PC-9 (cell line): ENCODE data around the gene C2CD4C.

Experiments
- EZH2 ChIP-seq: fragments of 200-600 bp; sonication (generic); IDR thresholded peaks from 2 replicates; pipeline ENCODE4 v1.8.0; 2017; ENCODE audit warnings: antibody characterized with exemption, low read depth
- TF ChIP-seq, protein P1 (sequence below): fragments of 200-600 bp; sonication (generic); conservative IDR thresholded peaks from 2 replicates; pipeline ENCODE4 v1.6.1; 2017; ENCODE audit warnings: mixed run types, antibody characterized with exemption, mild to moderate bottlenecking, moderate library complexity

DNA sequence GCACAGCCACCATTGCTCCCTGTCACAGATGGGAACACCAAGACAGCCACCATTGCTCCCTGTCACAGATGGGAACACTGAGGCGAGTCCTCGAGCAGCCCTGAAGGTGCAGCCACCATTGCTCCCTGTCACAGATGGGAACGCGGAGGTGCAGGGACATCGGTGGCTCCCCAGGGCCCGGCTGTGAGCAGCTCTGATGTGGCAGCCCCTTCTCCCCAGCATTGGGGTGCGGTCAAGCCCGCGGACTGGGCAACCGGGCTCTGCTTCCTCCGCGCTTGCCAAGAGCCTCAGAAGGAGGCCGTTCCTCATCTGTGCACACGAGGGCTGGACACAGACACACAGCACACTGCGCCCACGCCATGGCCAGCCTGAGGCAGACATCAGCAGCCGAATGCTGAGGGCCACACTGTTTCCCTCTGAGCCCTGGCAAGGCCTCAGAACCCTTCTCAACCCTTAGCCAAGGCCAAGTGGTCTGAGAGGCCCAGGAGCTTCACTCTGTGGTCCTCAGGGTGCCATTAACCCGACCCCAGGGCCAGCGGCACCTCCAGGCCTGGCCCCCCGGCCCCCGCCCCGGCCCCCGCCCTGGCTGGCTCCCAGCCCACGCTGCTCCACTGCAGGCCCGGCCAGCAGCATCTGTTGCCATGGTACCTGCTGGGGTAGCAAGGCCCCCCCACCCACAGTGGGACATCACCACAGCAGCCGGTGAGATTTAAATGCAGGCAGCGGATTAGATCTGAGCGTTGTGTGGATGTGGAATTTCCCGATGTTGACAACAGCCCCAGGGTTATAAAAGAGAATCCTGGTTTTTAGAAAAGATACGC is 18.4 kb downstream of the C2CD4C start:
- TF ChIP-seq, protein P1, sequence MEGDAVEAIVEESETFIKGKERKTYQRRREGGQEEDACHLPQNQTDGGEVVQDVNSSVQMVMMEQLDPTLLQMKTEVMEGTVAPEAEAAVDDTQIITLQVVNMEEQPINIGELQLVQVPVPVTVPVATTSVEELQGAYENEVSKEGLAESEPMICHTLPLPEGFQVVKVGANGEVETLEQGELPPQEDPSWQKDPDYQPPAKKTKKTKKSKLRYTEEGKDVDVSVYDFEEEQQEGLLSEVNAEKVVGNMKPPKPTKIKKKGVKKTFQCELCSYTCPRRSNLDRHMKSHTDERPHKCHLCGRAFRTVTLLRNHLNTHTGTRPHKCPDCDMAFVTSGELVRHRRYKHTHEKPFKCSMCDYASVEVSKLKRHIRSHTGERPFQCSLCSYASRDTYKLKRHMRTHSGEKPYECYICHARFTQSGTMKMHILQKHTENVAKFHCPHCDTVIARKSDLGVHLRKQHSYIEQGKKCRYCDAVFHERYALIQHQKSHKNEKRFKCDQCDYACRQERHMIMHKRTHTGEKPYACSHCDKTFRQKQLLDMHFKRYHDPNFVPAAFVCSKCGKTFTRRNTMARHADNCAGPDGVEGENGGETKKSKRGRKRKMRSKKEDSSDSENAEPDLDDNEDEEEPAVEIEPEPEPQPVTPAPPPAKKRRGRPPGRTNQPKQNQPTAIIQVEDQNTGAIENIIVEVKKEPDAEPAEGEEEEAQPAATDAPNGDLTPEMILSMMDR, result no peak
- no peak for TF ChIP-seq EZH2
